Suppressor macrophage treated with lipopolysaccharide for 1 hour (primary cell): ENCODE results near the gene RHOBTB3.

Source experiments
- DNase-seq, 3 donors: peaks; one replicate each; pipeline ENCODE4 v3.0.0-alpha.2; 2020 to 2022

The RHOBTB3 gene

DNA sequence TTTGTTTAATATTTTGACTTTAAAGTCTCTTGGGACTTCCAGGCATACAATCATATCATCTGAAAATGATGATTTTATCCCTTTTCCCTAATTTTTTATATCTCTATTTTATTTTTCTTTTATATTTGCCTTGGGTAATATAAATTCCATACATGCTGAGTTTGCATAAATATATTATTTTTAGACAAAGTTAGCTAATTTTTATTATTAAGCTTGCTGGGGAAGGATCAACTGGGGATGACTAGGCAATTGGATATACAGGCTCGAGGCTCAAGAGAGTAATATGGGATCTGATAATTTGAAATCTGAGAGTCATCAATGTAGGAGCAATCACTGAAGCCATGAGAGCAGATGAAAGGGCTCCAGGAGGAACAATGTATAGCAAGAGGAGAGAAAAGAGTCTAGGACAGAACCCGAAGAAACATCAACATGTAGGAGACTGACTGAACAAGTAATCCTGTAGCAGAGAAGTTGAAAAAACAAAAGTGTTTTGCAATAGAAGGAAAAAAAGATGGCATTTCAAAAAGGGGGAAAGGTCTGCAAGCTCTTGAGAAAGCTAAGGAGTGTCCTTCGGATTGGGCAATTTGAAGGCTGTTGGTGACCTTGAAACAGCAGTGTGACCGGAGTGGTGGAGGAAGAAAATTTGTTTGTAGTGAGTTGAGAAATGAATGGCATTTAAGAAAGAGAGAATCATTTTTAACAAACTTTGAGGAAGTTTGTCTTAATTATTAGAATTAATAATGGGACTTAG lies 17.0 kb upstream of the RHOBTB3 start:
- peak in 1 of 3 donors; percentile 16 for DNase-seq

- DNase-seq = peak in 2 of 3 donors; percentile 56 to 59
These were observed 15.2 kb upstream of the RHOBTB3 start for GRCh38 chr5:95715799-95716461.

- DNase-seq = no peak
These were observed 13.7 kb upstream of the RHOBTB3 start for GRCh38 chr5:95717439-95717838.

GRCh38 chr5:95718203-95718602 lies 12.9 kb upstream of the RHOBTB3 start:
- peak; percentile 55 to 75 (median 59) for DNase-seq

GRCh38 chr5:95718738-95719137 lies 12.4 kb upstream of the RHOBTB3 start:
- no peak for DNase-seq

GRCh38 chr5:95720094-95720786 lies 10.9 kb upstream of the RHOBTB3 start:
- DNase-seq = no peak

DNA sequence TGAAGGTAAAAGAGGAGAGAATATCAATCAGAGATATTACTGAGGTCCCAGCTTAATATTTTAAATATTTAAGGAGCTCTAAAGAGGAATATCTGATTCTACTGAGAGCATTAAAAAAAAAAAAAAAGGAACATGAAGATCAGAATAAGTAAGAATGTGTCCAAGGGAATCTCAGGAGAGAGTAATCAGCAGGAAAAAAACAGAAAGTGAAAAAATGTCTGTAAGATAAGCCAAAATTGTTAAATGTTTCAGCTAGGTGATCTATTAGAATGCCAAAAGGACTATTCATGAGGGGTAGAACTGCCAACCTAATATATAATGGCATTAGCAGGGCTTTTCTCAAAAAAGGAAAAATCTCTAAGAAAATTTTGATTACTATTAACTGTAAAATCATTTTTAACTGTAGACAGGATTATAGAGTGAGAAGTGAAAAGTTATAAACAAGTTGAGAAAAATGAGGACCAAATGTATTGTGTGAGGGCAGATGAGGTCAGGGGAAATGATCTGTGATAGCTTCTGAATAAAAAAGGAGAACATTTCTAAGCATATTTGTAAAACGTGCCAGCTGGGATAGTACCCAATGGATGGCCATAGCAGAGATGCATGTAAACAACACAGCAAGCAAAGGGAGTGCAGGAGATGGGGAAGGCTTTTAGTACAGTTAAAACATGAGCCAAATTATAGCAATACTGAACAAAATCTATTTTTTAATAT lies 9.4 kb upstream of the RHOBTB3 start:
- no peak for DNase-seq

DNA sequence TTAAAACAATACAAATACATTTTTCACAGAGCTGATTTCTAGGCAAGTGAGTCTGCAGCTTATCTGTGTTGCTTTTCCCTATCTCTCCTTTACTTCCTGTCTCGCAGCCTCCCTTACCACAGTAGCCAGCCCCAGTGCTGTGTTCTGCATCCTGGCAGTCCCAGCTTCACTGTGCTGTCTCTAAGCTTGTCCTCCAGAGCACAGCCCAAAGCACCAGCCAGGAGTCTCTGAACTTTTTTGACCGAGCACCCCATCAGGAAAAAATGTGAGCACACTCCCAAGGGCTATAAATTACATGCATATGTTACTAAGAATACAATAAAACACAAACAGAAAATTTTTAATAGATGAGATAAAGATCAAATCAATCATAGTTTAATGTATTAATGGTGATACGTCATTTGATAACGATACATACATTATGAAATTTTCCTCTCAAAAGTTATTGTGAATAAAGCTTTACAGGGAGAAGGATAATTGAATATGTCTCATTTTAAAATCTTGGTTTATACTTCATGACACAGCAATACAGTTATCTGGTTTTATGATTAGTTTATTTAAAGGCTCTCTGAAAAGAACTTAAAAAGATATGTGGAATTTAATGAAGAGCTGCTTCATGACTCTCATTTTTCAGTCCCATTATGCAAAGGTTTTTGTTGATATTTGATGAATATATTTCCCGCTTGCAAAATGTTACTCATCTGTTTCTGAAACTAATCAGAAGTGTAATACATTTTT lies 7.3 kb upstream of the RHOBTB3 start:
- DNase-seq = no peak

GRCh38 chr5:95725071-95725820 lies 5.9 kb upstream of the RHOBTB3 start:
- DNase-seq = peak in 2 of 3 donors; percentile 17 to 18

DNA sequence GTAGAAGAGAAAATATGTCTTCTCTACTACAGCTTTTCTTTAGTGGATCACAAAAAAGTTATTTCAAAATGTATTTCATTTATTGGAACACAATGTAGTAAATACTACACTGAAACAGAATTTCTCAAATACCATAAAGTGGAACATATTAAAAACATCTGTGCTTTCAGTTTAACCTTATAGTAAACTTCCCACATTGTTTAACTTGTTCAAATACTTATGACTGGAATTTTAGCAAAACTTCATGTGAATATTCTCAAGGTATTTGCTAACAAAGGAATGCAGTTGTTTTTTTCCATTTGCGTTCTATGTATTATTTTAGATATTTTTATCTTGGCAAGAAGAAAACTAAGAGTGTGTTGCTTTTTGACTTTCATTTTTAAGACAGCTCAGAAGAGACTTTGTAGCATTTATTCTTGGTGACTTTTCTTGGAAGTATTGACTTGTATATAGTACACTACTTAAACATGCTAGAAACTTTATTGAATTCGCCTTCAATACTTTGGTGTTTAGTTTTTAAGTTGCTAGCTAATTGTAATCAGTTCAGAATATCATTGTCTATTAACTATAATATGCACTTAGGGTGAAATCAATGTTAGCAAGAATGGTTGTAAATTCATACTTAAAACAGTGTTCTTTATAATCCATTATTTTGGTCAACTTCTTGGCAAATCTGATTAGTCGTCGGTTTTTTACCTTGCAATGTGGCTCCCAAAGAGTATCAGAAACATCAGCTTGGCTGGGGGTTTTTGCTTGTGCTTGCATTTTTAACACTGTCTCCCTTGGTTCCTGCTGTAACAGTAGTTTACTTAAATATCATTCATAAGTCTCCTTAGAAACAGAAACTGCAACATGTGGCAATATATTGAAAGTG lies 5.0 kb upstream of the RHOBTB3 start:
- peak in 1 of 3 donors; percentile 16 for DNase-seq

- peak in 1 of 3 donors; percentile 22 for DNase-seq
These were observed 4.0 kb upstream of the RHOBTB3 start for GRCh38 chr5:95726811-95727763.

DNA sequence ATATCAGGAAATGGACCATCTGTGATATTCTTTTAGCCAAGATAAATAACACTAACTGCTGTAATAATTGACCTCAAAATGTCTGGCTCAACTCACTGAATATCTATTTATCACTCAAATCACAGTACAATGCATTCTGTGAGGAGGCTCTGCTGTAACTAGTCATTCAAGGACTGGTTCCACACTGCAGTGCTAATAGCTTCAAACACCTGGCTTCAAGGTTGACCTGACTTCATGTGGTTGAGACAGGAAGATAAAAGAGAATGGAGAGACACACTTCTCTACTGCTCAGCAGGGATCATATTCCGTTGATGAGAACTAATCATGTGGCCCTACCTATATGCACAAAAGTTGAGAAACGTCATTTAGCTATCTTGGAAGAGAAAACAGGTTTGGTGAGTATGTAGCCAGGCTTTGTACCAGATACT lies 3.4 kb upstream of the RHOBTB3 start:
- DNase-seq = no peak

DNA sequence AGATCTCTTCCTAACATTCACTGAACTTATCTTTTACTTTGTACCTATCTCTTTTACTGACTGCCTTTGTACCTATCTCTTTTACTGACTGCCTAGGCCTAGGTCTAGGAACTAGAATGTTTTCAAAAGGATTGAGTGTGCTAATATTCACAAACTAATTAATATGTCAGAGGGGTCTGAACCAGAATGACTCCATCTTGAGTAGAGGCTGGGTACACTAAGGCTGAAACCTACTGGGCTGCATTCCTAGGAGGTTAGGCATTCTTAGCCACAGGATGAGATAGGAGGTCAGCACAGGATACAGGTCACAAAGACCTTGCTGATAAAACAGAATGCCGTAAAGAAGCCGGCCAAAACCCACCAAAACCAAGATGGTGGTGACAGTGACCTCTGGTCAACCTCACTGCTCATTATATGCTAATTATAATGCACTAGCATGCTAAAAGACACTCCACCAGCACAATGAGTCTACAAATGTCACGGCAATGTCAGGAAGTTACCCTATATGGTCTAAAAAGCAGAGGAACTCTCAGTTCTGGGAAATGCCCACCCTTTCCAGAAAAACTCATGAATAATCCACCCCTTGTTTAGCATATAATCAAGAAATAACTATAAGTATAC lies 2.5 kb upstream of the RHOBTB3 start:
- DNase-seq = peak; percentile 20 to 58 (median 45)

GRCh38 chr5:95729115-95730010 lies 1.8 kb upstream of the RHOBTB3 start:
- no peak for DNase-seq

DNA sequence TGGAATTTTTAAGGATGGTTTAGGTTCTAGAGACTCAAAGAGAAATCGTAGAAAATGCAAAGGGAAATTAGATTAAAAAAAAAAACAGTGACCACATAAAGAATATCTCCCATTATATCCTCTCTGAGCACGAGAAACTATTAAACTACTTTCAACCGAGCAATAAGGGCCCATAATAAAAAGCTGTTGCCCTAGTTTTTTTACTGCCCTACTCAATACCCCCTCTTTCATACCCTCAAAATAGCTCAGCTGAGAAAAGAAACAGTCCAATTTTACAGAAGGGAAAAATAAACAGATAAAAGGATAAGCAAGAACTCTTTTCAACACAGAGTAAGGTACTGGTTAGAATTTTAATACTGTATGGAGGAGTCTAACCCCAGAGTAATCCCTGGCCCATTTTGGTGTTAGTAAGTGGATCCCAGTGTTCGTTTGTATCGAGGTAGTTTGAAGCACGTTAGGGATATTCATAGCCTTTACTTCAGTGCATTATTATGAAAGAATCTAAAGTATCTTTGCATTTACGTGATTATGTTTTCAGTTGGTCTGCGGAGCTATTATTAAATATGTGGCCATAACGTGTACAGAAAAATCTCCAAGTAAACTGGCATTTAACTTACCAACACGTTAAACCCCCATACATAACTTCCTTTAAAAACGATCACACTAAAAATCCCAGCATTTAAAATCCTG lies 980 bp upstream of the RHOBTB3 start:
- no peak for DNase-seq

- peak; percentile 26 to 63 (median 34) for DNase-seq
These were observed 727 bp downstream of the RHOBTB3 start for GRCh38 chr5:95731571-95732554.
